Measurements from ENCODE around the gene RCVRN. TPM values are rescaled to one million over a fixed set of nuclear protein-coding genes. Genes with fewer than 3 reads are reported as not detected.

RCVRN gene
- total RNA-seq, 4 donors from 2014 or later, result not detected

- intact Hi-C loops (cut with DNase I; ENCODE audit: low total_unique reads) (no loop called here), in situ Hi-C loops (cut with MboI; ENCODE audit: low pct_ligation_motif_present in 1 of 4, low pct_unique_long_range_greater_than_20kb in 1 of 4, low sequenced_read_pairs in 3 of 4) (loop anchor here in 1 of 4 donors (25.0 kb wide), 1 partner anchor 708 kb away; no protein-coding TSS in a partner anchor)
- 91 to 96% methylated on average over 6 to 35 of the region's 35 CpGs for WGBS, 2 donors (ENCODE audit: low coverage in 1 of 2)
Measured at GRCh38 chr17:9904277-9905077, 594 bp downstream of the RCVRN start.

DNA sequence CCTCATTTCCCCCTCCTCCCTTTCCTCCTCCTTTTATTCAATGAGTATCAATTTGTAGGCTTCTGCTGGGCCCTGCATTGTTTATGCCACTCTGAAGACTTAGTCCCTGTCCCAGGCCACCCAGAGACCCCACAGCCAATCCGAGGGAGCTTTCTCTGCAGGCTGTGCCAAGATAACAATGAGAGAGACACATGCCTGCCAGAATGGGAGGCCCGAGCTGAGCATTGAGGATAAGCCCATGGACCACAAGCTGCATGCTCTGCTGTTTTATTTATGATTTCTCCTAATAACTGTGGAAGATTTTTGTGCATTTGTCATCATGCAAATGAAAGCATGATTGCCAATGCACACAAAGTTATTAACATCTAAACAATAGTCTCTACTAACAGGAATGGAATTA lies 3.0 kb downstream of the RCVRN start:
- no peaks in the 10 kb centered on the region for H3K27me3 ChIP-seq
- no peaks in the 10 kb centered on the region for H3K36me3 ChIP-seq
- H3K4me3 ChIP-seq, result no peak overlapping the region
- TF ChIP-seq EP300 (IDR thresholded peaks at IDR 0.05; ENCODE audit: low read depth), result no peak
- in situ Hi-C loops (cut with MboI; ENCODE audit: low pct_ligation_motif_present in 1 of 4, low pct_unique_long_range_greater_than_20kb in 1 of 4, low sequenced_read_pairs in 3 of 4), result loop anchor here in 1 of 4 donors (25.0 kb wide), 1 partner anchor 710 kb away; no protein-coding TSS in a partner anchor
- peak overlapping the region in 2 of 4 donors; percentile 54 to 76 for H3K27ac ChIP-seq
- no peaks in the 10 kb centered on the region for H3K9me3 ChIP-seq
- intact Hi-C loops (cut with DNase I; ENCODE audit: low total_unique reads), result no loop called here
- WGBS, 2 donors (ENCODE audit: low coverage in 1 of 2), result 27 to 45% methylated on average over 2 of the region's 2 CpGs
- H3K4me1 ChIP-seq, result peaks cover 0 to 3% (median 0%) of the 10 kb centered on the region in 4 donors
- DNase-seq, result no peak

More at GRCh38 chr17:9904277-9905077, 594 bp downstream of the RCVRN start:
- TF ChIP-seq, protein P1, sequence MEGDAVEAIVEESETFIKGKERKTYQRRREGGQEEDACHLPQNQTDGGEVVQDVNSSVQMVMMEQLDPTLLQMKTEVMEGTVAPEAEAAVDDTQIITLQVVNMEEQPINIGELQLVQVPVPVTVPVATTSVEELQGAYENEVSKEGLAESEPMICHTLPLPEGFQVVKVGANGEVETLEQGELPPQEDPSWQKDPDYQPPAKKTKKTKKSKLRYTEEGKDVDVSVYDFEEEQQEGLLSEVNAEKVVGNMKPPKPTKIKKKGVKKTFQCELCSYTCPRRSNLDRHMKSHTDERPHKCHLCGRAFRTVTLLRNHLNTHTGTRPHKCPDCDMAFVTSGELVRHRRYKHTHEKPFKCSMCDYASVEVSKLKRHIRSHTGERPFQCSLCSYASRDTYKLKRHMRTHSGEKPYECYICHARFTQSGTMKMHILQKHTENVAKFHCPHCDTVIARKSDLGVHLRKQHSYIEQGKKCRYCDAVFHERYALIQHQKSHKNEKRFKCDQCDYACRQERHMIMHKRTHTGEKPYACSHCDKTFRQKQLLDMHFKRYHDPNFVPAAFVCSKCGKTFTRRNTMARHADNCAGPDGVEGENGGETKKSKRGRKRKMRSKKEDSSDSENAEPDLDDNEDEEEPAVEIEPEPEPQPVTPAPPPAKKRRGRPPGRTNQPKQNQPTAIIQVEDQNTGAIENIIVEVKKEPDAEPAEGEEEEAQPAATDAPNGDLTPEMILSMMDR (IDR thresholded peaks at IDR 0.05), result no peak
- TF ChIP-seq POLR2A (IDR thresholded peaks at IDR 0.05) (no peak), POLR2AphosphoS5 (IDR thresholded peaks at IDR 0.05) (no peak)
- H3K9me3 ChIP-seq, result no peaks in the 10 kb centered on the region
- no peak overlapping the region for H3K4me3 ChIP-seq
- DNase-seq, result no peak
- H3K36me3 ChIP-seq, result no peaks in the 10 kb centered on the region
- H3K27ac ChIP-seq, result no peak overlapping the region
- no peaks in the 10 kb centered on the region for H3K27me3 ChIP-seq
- peaks cover 0 to 3% (median 0%) of the 10 kb centered on the region in 4 donors for H3K4me1 ChIP-seq

DNA sequence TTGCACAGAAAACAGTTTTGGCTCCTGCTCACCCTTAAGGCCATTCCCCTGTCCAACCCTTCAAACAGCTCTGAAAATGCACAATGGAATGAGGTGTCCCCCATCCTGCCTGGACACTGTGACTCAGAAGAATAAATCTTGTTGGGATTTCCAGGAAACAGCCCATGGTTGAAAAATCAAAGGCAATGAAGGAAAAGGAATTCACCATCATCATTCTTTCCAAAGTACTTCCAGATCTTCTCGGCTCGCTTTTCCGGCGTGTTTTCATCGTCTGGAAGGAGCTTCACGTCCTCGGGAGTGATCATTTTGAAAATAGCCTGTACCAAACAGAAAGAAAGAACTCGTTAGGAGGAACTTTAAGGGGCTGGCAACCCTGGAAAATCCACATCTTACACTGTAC lies 4.3 kb downstream of the RCVRN start:
- no peak for DNase-seq
- intact Hi-C loops (cut with DNase I; ENCODE audit: low total_unique reads) (no loop called here), in situ Hi-C loops (cut with MboI; ENCODE audit: low pct_ligation_motif_present in 1 of 4, low pct_unique_long_range_greater_than_20kb in 1 of 4, low sequenced_read_pairs in 3 of 4) (loop anchor here in 1 of 4 donors (25.0 kb wide), 1 partner anchor 712 kb away; no protein-coding TSS in a partner anchor)

DNA sequence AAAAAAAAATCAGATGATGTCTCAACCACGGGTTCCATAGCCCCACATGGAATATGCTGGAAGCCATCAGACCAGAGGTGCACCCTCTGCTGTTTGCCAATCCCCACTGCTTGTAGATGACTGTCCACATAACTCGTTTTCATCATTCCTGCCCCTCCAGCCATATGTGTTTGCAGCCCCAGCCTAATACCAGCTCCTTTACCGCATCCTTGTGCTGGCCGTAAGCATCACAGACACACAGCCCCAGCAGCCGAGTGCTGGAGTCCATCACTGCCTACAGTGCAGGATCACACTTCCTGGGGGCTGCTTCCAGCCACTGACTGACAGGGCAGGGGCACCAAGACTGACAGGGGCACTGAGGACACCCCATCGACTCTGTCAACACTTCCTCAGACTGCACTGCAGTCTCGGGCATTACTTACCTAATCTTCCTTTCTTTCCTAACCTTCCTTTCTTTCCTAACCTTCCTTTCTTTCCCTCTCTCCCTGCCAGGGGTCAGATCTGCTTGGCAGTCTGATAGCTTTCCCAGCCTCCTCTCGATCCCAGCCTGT lies 5.0 kb downstream of the RCVRN start:
- intact Hi-C loops (cut with DNase I; ENCODE audit: low total_unique reads), result no loop called here
- Histone ChIP-seq H3K36me3 (no peaks in the 10 kb centered on the region), H3K9me3 (no peaks in the 10 kb centered on the region), H3K27me3 (no peaks in the 10 kb centered on the region), H3K27ac (peak overlapping the region; percentile 19 to 76 (median 38)), H3K4me3 (no peak overlapping the region), H3K4me1 (peaks cover 0 to 3% (median 0%) of the 10 kb centered on the region in 4 donors)
- no peak for DNase-seq
- WGBS, 2 donors (ENCODE audit: low coverage in 1 of 2), result 19 to 43% methylated on average over 6 to 8 of the region's 8 CpGs
- no peak for TF ChIP-seq POLR2AphosphoS5 (IDR thresholded peaks at IDR 0.05)
- no peak for TF ChIP-seq EP300 (IDR thresholded peaks at IDR 0.05; ENCODE audit: low read depth)
- no peak for TF ChIP-seq POLR2A (IDR thresholded peaks at IDR 0.05)
- TF ChIP-seq, protein P1 (IDR thresholded peaks at IDR 0.05), result no peak
- in situ Hi-C loops (cut with MboI; ENCODE audit: low pct_ligation_motif_present in 1 of 4, low pct_unique_long_range_greater_than_20kb in 1 of 4, low sequenced_read_pairs in 3 of 4), result loop anchor here in 1 of 4 donors (25.0 kb wide), 1 partner anchor 712 kb away; no protein-coding TSS in a partner anchor

More for the DNA sequence above, 4.3 kb downstream of the RCVRN start:
- Histone ChIP-seq H3K27ac (peak overlapping the region; percentile 19 to 76 (median 38)), H3K27me3 (no peaks in the 10 kb centered on the region), H3K4me1 (peaks cover 0 to 3% (median 0%) of the 10 kb centered on the region in 4 donors), H3K4me3 (no peak overlapping the region), H3K9me3 (no peaks in the 10 kb centered on the region), H3K36me3 (no peaks in the 10 kb centered on the region)
- no peak for TF ChIP-seq POLR2A (IDR thresholded peaks at IDR 0.05)
- TF ChIP-seq POLR2AphosphoS5 (IDR thresholded peaks at IDR 0.05), result peak in 1 of 3 donors; percentile 52
- 60 to 63% methylated on average over 8 of the region's 8 CpGs for WGBS, 2 donors (ENCODE audit: low coverage in 1 of 2)

All from transverse colon (tissue), 4 donors.